GM12878 (cell line): ENCODE results near the gene FGFR4. TPM values are rescaled to one million over a fixed set of nuclear protein-coding genes. Genes with fewer than 3 reads are reported as not detected.

Source experiments
- ATAC-seq: fragments of 200-7000 bp; cut with Tn5 transposase; 3 replicates; pipeline ENCODE4 v1.9.1; 2020; ENCODE audit warnings: mild to moderate bottlenecking, moderate library complexity
- BruUV-seq: library from RNA; stranded (reverse); fragments of 400-500 nt; replicated peaks from 2 replicates; lab custom pipeline; 2021; lab: Mats Ljungman, UMichigan
- CTCF ChIA-PET: fragments of 300-600 bp; sonication (Branson Sonifier 250); formaldehyde crosslinking; extraction: SDS; loops from one replicate; lab custom pipeline; 2021; ENCODE audit warnings: inconsistent platforms; lab: Yijun Ruan, JAX
- POLR2A ChIA-PET: fragments of 350-600 bp; formaldehyde crosslinking; extraction: SDS; loops from one replicate; lab custom pipeline; 2021; ENCODE audit warnings: inconsistent platforms; lab: Charles Lee
- RAD21 ChIA-PET: fragments of 300-600 bp; sonication (Branson Sonifier 250); formaldehyde crosslinking; loops from one replicate; lab custom pipeline; 2023; ENCODE audit warnings: antibody characterized with exemption; ENCODE audit not compliant: unreplicated experiment; lab: Charles Lee
- SMC1A ChIA-PET: fragments of 300-600 bp; sonication (Branson Sonifier 250); formaldehyde crosslinking; loops from one replicate; lab custom pipeline; 2023; ENCODE audit not compliant: unreplicated experiment, uncharacterized antibody; lab: Charles Lee
- DNase-seq: peaks from one replicate; pipeline ENCODE4 v3.0.0-alpha.2; 2011; ENCODE audit warnings: low read depth, low spot score
- FAIRE-seq: peaks from 3 replicates; lab custom pipeline; 2011; peaks lifted over from hg19 to GRCh38; lab: Jason Lieb, UNC
- H2AFZ ChIP-seq: 2 replicates; pipeline ENCODE4 v1.6.0; 2011; ENCODE audit warnings: low read depth, low read length, control low read depth; ENCODE audit not compliant: control insufficient read depth
- H3K27ac ChIP-seq: 2 replicates; pipeline ENCODE4 v1.5.1; 2011; ENCODE audit warnings: control low read depth; ENCODE audit not compliant: control insufficient read depth, insufficient read depth
- H3K27me3 ChIP-seq, 2 experiments: replicated peaks in 1 of 2; 2 replicates each; pipeline versions ENCODE4 v1.6.0 to v1.6.1; 2011; ENCODE audit warnings: low read length in 1 of 2; ENCODE audit not compliant: control insufficient read depth in 2 of 2, insufficient read depth in 2 of 2
- H3K36me3 ChIP-seq, 2 experiments: 2 replicates each; pipeline ENCODE4 v1.5.1; 2011; ENCODE audit warnings: low read length in 1 of 2; ENCODE audit not compliant: control insufficient read depth in 2 of 2, insufficient read depth in 2 of 2
- H3K4me1 ChIP-seq: 2 replicates; pipeline ENCODE4 v1.6.1; 2011; ENCODE audit warnings: mild to moderate bottlenecking, low read length, moderate library complexity, mixed read lengths; ENCODE audit not compliant: control insufficient read depth, insufficient read depth
- H3K4me2 ChIP-seq: 2 replicates; pipeline ENCODE4 v1.6.0; 2011; ENCODE audit warnings: control low read depth; ENCODE audit not compliant: control insufficient read depth, insufficient read depth
- H3K4me3 ChIP-seq: fragments of 200-600 bp; sonication (generic); 2 replicates; pipeline ENCODE4 v1.5.1; 2016
- H3K79me2 ChIP-seq: 2 replicates; pipeline ENCODE4 v1.6.0; 2011; ENCODE audit warnings: low read length; ENCODE audit not compliant: control insufficient read depth, insufficient read depth
- H3K9ac ChIP-seq: 2 replicates; pipeline ENCODE4 v1.8.0; 2011; ENCODE audit warnings: low read length, control low read depth, mixed read lengths; ENCODE audit not compliant: control insufficient read depth, insufficient read depth
- H3K9me3 ChIP-seq: replicated peaks from 3 replicates; pipeline ENCODE4 v1.5.1; 2011; ENCODE audit warnings: mild to moderate bottlenecking, low read length; ENCODE audit not compliant: control insufficient read depth, insufficient read depth
- H4K20me1 ChIP-seq: 2 replicates; pipeline ENCODE4 v1.6.0; 2011; ENCODE audit not compliant: control insufficient read depth, insufficient read depth
- BRCA1 ChIP-seq: IDR thresholded peaks from 2 replicates; pipeline ENCODE4 v1.6.1; 2011; ENCODE audit warnings: low read depth, low read length, improper control_type of control experiment
- CHD4 ChIP-seq: fragments of 200-600 bp; sonication (generic); IDR thresholded peaks from 2 replicates; pipeline ENCODE4 v1.6.1; 2016; ENCODE audit warnings: mild to moderate bottlenecking
- KDM1A ChIP-seq: fragments of 200-600 bp; sonication (generic); IDR thresholded peaks from 2 replicates; pipeline ENCODE4 v1.6.1; 2016; ENCODE audit warnings: borderline replicate concordance
- PRDM15 ChIP-seq: fragments of 450-650 bp; formaldehyde crosslinking; IDR thresholded peaks from 2 replicates; pipeline ENCODE4 v1.4.0; 2020; ENCODE audit warnings: mild to moderate bottlenecking, moderate library complexity
- SMARCA5 ChIP-seq: fragments of 450-650 bp; IDR thresholded peaks from 2 replicates; pipeline ENCODE4 v1.6.1; 2017; ENCODE audit warnings: mild to moderate bottlenecking
- TCF3 ChIP-seq: IDR thresholded peaks from 2 replicates; pipeline ENCODE4 v1.6.1; 2012; ENCODE audit warnings: low read depth, mild to moderate bottlenecking, low read length, borderline replicate concordance; ENCODE audit not compliant: insufficient read depth
- USF1 ChIP-seq: IDR thresholded peaks from 2 replicates; pipeline ENCODE4 v1.6.1; 2011; ENCODE audit warnings: borderline replicate concordance, low read depth, mild to moderate bottlenecking, moderate library complexity, mixed read lengths, low read length; ENCODE audit not compliant: insufficient read depth; ENCODE audit errors: extremely low read length
- WGBS: methylation state at CpG from one replicate; pipeline ENCODE4 v1.1.6; 2016; ENCODE audit warnings: low lambda C conversion rate; ENCODE audit not compliant: insufficient replicate concordance, insufficient coverage; ENCODE audit errors: missing lambda C conversion rate; 5-methylcytosine and 5-hydroxymethylcytosine counted together
- in situ Hi-C: fragments of 300-500 bp; cut with MboI; formaldehyde crosslinking; loops from 9 replicates; pipeline ENCODE4 v1.14.3; 2018; ENCODE audit warnings: mixed read lengths
- intact Hi-C: fragments of 100-400 bp; cut with micrococcal nuclease; formaldehyde crosslinking; loops from one replicate; pipeline ENCODE4 v1.14.2; 2022; ENCODE audit not compliant: unreplicated experiment
- polyA plus RNA-seq, 11 experiments: library from polyadenylated mRNA; depleted of rRNA in 4 of 11; unstranded in 6 of 11; stranded (reverse) in 5 of 11; fragments of >200 nt; fragmentation: Nextera tagmentation in 4 of 11; fragmentation: Illumina TruSeq in 1 of 11; extraction: Ambion mirVana in 4 of 11; extraction: Trizol in 1 of 11; gene quantifications; 1 replicate in 1 of 11; 2 replicates in 10 of 11; pipeline versions ENCODE4 v1.2.1 to v1.2.3, GENCODE V29; 2011 to 2016; ENCODE audit warnings: inconsistent platforms in 2 of 11, missing spikeins in 2 of 11, low read depth in 1 of 11
- total RNA-seq, 4 experiments: library from RNA; depleted of rRNA in 3 of 4; stranded (reverse); fragments of >200 nt in 3 of 4; fragmentation: Illumina TruSeq in 1 of 4; extraction: Trizol in 1 of 4; gene quantifications; 2 replicates each; pipeline versions ENCODE4 v1.2.1 to v1.2.3, GENCODE V29; 2013 to 2021
- TF ChIP-seq, protein P1 (sequence below): IDR thresholded peaks from 2 replicates; pipeline ENCODE4 v1.6.1; 2011; ENCODE audit warnings: low read depth, mild to moderate bottlenecking, low read length, moderate library complexity, borderline replicate concordance; ENCODE audit errors: extremely low read depth
- TF ChIP-seq, protein P2 (sequence below): fragments of 450-650 bp; IDR thresholded peaks from 2 replicates; pipeline ENCODE4 v1.6.1; 2017; ENCODE audit warnings: mild to moderate bottlenecking, moderate library complexity
- TF ChIP-seq, protein P3 (sequence below): fragments of 450-650 bp; formaldehyde crosslinking; IDR thresholded peaks from 2 replicates; pipeline ENCODE4 v1.4.0; 2022; ENCODE audit warnings: mild to moderate bottlenecking, moderate library complexity

Gene FGFR4
- total and polyA plus RNA-seq, 10 of the 15 experiments (the other 5 are each of a cell fraction or from before 2014, with no cell fraction given): 0.17 to 0.77 (median 0.28) TPM; not detected in 5

DNA sequence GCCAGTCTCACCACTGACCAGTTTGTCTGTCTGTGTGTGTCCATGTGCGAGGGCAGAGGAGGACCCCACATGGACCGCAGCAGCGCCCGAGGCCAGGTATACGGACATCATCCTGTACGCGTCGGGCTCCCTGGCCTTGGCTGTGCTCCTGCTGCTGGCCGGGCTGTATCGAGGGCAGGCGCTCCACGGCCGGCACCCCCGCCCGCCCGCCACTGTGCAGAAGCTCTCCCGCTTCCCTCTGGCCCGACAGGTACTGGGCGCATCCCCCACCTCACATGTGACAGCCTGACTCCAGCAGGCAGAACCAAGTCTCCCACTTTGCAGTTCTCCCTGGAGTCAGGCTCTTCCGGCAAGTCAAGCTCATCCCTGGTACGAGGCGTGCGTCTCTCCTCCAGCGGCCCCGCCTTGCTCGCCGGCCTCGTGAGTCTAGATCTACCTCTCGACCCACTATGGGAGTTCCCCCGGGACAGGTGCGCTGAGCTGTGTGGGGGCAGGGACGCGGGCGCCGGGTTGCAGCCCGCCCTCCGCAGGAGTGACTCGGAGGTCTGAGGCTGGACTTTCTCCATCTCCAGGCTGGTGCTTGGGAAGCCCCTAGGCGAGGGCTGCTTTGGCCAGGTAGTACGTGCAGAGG lies 6.5 kb downstream of the FGFR4 start:
- no peak overlapping the region for H3K4me3 ChIP-seq
- 75% methylated on average over 26 of the region's 40 CpGs for WGBS
- SMC1A ChIA-PET: no interaction called here
- H3K9me3 ChIP-seq: no peaks in the 10 kb centered on the region
- no peaks in the 10 kb centered on the region for H3K79me2 ChIP-seq
- FAIRE-seq (no peak), DNase-seq (no peak), ATAC-seq (no peak)
- H3K4me1 ChIP-seq: no peaks in the 10 kb centered on the region
- BruUV-seq: no TSS peak
- POLR2A ChIA-PET: no interaction called here
- H4K20me1 ChIP-seq: no peaks in the 10 kb centered on the region
- CTCF ChIA-PET: no interaction called here
- no peak overlapping the region for H2AFZ ChIP-seq
- no peak overlapping the region for H3K9ac ChIP-seq
- RAD21 ChIA-PET: no interaction called here
- H3K4me2 ChIP-seq: no peak overlapping the region
- H3K27ac ChIP-seq: no peak overlapping the region
- H3K27me3 ChIP-seq: no peaks in the 10 kb centered on the region; a peak in 1 of 4 replicates
- in situ Hi-C loops (no loop called here), intact Hi-C loops (no loop called here)
- no peaks in the 10 kb centered on the region for H3K36me3 ChIP-seq
- no peak for TF ChIP-seq SMARCA5
- no peak for TF ChIP-seq BRCA1
- TF ChIP-seq USF1: no peak
- TF ChIP-seq TCF3: no peak
- no peak for TF ChIP-seq CHD4
- TF ChIP-seq, protein P1, sequence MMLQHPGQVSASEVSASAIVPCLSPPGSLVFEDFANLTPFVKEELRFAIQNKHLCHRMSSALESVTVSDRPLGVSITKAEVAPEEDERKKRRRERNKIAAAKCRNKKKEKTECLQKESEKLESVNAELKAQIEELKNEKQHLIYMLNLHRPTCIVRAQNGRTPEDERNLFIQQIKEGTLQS: no peak
- TF ChIP-seq KDM1A: no peak
- TF ChIP-seq PRDM15 (CRISPR knock-in tag): no peak
- TF ChIP-seq, protein P2, sequence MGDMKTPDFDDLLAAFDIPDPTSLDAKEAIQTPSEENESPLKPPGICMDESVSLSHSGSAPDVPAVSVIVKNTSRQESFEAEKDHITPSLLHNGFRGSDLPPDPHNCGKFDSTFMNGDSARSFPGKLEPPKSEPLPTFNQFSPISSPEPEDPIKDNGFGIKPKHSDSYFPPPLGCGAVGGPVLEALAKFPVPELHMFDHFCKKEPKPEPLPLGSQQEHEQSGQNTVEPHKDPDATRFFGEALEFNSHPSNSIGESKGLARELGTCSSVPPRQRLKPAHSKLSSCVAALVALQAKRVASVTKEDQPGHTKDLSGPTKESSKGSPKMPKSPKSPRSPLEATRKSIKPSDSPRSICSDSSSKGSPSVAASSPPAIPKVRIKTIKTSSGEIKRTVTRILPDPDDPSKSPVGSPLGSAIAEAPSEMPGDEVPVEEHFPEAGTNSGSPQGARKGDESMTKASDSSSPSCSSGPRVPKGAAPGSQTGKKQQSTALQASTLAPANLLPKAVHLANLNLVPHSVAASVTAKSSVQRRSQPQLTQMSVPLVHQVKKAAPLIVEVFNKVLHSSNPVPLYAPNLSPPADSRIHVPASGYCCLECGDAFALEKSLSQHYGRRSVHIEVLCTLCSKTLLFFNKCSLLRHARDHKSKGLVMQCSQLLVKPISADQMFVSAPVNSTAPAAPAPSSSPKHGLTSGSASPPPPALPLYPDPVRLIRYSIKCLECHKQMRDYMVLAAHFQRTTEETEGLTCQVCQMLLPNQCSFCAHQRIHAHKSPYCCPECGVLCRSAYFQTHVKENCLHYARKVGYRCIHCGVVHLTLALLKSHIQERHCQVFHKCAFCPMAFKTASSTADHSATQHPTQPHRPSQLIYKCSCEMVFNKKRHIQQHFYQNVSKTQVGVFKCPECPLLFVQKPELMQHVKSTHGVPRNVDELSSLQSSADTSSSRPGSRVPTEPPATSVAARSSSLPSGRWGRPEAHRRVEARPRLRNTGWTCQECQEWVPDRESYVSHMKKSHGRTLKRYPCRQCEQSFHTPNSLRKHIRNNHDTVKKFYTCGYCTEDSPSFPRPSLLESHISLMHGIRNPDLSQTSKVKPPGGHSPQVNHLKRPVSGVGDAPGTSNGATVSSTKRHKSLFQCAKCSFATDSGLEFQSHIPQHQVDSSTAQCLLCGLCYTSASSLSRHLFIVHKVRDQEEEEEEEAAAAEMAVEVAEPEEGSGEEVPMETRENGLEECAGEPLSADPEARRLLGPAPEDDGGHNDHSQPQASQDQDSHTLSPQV: no peak
- TF ChIP-seq, protein P3, sequence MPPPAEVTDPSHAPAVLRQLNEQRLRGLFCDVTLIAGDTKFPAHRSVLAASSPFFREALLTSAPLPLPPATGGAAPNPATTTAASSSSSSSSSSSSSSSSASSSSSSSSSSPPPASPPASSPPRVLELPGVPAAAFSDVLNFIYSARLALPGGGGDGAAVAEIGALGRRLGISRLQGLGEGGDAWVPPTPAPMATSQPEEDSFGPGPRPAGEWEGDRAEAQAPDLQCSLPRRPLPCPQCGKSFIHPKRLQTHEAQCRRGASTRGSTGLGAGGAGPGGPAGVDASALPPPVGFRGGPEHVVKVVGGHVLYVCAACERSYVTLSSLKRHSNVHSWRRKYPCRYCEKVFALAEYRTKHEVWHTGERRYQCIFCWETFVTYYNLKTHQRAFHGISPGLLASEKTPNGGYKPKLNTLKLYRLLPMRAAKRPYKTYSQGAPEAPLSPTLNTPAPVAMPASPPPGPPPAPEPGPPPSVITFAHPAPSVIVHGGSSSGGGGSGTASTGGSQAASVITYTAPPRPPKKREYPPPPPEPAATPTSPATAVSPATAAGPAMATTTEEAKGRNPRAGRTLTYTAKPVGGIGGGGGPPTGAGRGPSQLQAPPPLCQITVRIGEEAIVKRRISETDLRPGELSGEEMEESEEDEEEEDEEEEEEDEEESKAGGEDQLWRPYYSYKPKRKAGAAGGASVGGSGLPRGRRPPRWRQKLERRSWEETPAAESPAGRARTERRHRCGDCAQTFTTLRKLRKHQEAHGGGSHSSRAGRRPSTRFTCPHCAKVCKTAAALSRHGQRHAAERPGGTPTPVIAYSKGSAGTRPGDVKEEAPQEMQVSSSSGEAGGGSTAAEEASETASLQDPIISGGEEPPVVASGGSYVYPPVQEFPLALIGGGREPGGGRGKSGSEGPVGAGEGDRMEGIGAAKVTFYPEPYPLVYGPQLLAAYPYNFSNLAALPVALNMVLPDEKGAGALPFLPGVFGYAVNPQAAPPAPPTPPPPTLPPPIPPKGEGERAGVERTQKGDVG (CRISPR knock-in tag): no peak
